WI38 (cell line): ENCODE measurements around the gene AP1G2.

Experiments used
- H3K4me3 ChIP-seq: 2 replicates; pipeline ENCODE4 v1.5.1; 2011; ENCODE audit warnings: low read depth, mild to moderate bottlenecking, control low read depth, low read length
- CTCF ChIP-seq: IDR thresholded peaks from 2 replicates; pipeline ENCODE4 v1.5.1; 2012; ENCODE audit warnings: low read depth, mild to moderate bottlenecking, control low read depth, low read length

The AP1G2 gene

GRCh38 chr14:23546450-23547035 is 21.0 kb downstream of the AP1G2 start:
- no peak overlapping the region for H3K4me3 ChIP-seq
- no peak for TF ChIP-seq CTCF

- TF ChIP-seq CTCF, result no peak
- H3K4me3 ChIP-seq, result no peak overlapping the region
Observed at GRCh38 chr14:23545740-23546365, 21.7 kb downstream of the AP1G2 start.

- H3K4me3 ChIP-seq, result no peak overlapping the region
- no peak for TF ChIP-seq CTCF
Observed at GRCh38 chr14:23544511-23545447, 22.8 kb downstream of the AP1G2 start.

GRCh38 chr14:23543403-23543802 is 24.2 kb downstream of the AP1G2 start:
- TF ChIP-seq CTCF, result no peak
- no peak overlapping the region for H3K4me3 ChIP-seq

GRCh38 chr14:23542261-23542660 is 25.3 kb downstream of the AP1G2 start:
- no peak overlapping the region for H3K4me3 ChIP-seq
- TF ChIP-seq CTCF, result no peak

GRCh38 chr14:23540141-23540469 is 27.5 kb downstream of the AP1G2 start:
- no peak for TF ChIP-seq CTCF
- no peak overlapping the region for H3K4me3 ChIP-seq
